ENCODE results near the gene GREB1L.
"Not testable (repeated sequence)": the region's sequence is repeated elsewhere in the genome, so short reads cannot be mapped to it uniquely, and the experiment has no call there.

GREB1L gene

GRCh38 chr18:21281603-21282002 lies 39.6 kb downstream of the GREB1L start:
- Mint-ChIP-seq H3K9me3 (peaks cover 0 to 7% of the 10 kb centered on the region in 2 donors), H3K27ac (no peak overlapping the region), H3K4me3 (no peak overlapping the region), H3K4me1 (no peaks in the 10 kb centered on the region), H3K27me3 (peaks cover 16% of the 10 kb centered on the region)
- DNase-seq (no peak), ATAC-seq (no peak)

- no peaks in the 10 kb centered on the region for H3K9me3 Mint-ChIP-seq
Observed at GRCh38 chr18:21284540-21284939, 42.5 kb downstream of the GREB1L start.

GRCh38 chr18:21289827-21290226 lies 47.8 kb downstream of the GREB1L start:
- Mint-ChIP-seq H3K27me3 (peaks cover 21% of the 10 kb centered on the region), H3K9me3 (no peaks in the 10 kb centered on the region), H3K27ac (no peak overlapping the region), H3K4me3 (no peak overlapping the region), H3K4me1 (no peaks in the 10 kb centered on the region)
- DNase-seq: no peak
- ATAC-seq: no peak

More at GRCh38 chr18:21284540-21284939, 42.5 kb downstream of the GREB1L start:
- H3K4me1 Mint-ChIP-seq: no peaks in the 10 kb centered on the region
- H3K4me3 Mint-ChIP-seq: no peak overlapping the region
- DNase-seq (no peak), ATAC-seq (no peak)
- peaks cover 8% of the 10 kb centered on the region for H3K27me3 Mint-ChIP-seq
- no peak overlapping the region for H3K27ac Mint-ChIP-seq

GRCh38 chr18:21291106-21291505 lies 49.1 kb downstream of the GREB1L start:
- ATAC-seq: no peak
- no peak for DNase-seq

GRCh38 chr18:21293479-21293878 lies 51.4 kb downstream of the GREB1L start:
- Mint-ChIP-seq H3K27me3 (peaks cover 30% of the 10 kb centered on the region), H3K27ac (no peak overlapping the region), H3K4me1 (no peaks in the 10 kb centered on the region), H3K4me3 (no peak overlapping the region), H3K9me3 (no peaks in the 10 kb centered on the region)
- no peak for DNase-seq
- ATAC-seq: no peak

More at GRCh38 chr18:21291106-21291505, 49.1 kb downstream of the GREB1L start:
- Mint-ChIP-seq H3K9me3 (no peaks in the 10 kb centered on the region), H3K4me1 (no peaks in the 10 kb centered on the region), H3K4me3 (no peak overlapping the region), H3K27me3 (peaks cover 21% of the 10 kb centered on the region), H3K27ac (no peak overlapping the region)

- ATAC-seq: no peak
- DNase-seq: no peak
- no peaks in the 10 kb centered on the region for H3K9me3 Mint-ChIP-seq
- H3K27ac Mint-ChIP-seq: no peak overlapping the region
- peaks cover 30% of the 10 kb centered on the region for H3K27me3 Mint-ChIP-seq
- no peaks in the 10 kb centered on the region for H3K4me1 Mint-ChIP-seq
- no peak overlapping the region for H3K4me3 Mint-ChIP-seq
Observed at GRCh38 chr18:21295101-21295500, 53.1 kb downstream of the GREB1L start.

- no peak for DNase-seq
- no peak overlapping the region for H3K4me3 Mint-ChIP-seq
- peaks cover 27% of the 10 kb centered on the region for H3K27me3 Mint-ChIP-seq
- H3K27ac Mint-ChIP-seq: no peak overlapping the region
- H3K9me3 Mint-ChIP-seq: no peaks in the 10 kb centered on the region
- no peak for ATAC-seq
- H3K4me1 Mint-ChIP-seq: no peaks in the 10 kb centered on the region
Observed at GRCh38 chr18:21296045-21296444, 54.0 kb downstream of the GREB1L start.

GRCh38 chr18:21298351-21298750 lies 56.3 kb downstream of the GREB1L start:
- DNase-seq (no peak), ATAC-seq (no peak)
- Mint-ChIP-seq H3K27me3 (peaks cover 9% of the 10 kb centered on the region), H3K4me1 (no peaks in the 10 kb centered on the region), H3K9me3 (no peaks in the 10 kb centered on the region), H3K4me3 (no peak overlapping the region), H3K27ac (no peak overlapping the region)

- DNase-seq (no peak), ATAC-seq (no peak)
- Mint-ChIP-seq H3K4me3 (no peak overlapping the region), H3K4me1 (no peaks in the 10 kb centered on the region), H3K27me3 (peaks cover 9% of the 10 kb centered on the region), H3K27ac (no peak overlapping the region), H3K9me3 (no peaks in the 10 kb centered on the region)
Observed at GRCh38 chr18:21300035-21300907, 58.2 kb downstream of the GREB1L start.

GRCh38 chr18:21300908-21301200 lies 58.8 kb downstream of the GREB1L start:
- Mint-ChIP-seq H3K9me3 (no peaks in the 10 kb centered on the region), H3K27ac (no peak overlapping the region), H3K4me1 (no peaks in the 10 kb centered on the region), H3K27me3 (peaks cover 9% of the 10 kb centered on the region), H3K4me3 (no peak overlapping the region)
- DNase-seq: no peak
- ATAC-seq: no peak

GRCh38 chr18:21303445-21303844 lies 61.4 kb downstream of the GREB1L start:
- H3K27ac Mint-ChIP-seq: no peak overlapping the region
- DNase-seq (no peak), ATAC-seq (no peak)
- H3K9me3 Mint-ChIP-seq: no peaks in the 10 kb centered on the region
- peaks cover under 1% of the 10 kb centered on the region for H3K27me3 Mint-ChIP-seq
- H3K4me3 Mint-ChIP-seq: no peak overlapping the region
- no peaks in the 10 kb centered on the region for H3K4me1 Mint-ChIP-seq

GRCh38 chr18:21303895-21304294 lies 61.9 kb downstream of the GREB1L start:
- ATAC-seq (no peak), DNase-seq (no peak)
- Mint-ChIP-seq H3K4me3 (no peak overlapping the region), H3K4me1 (no peaks in the 10 kb centered on the region), H3K27ac (no peak overlapping the region), H3K27me3 (peaks cover 5% of the 10 kb centered on the region), H3K9me3 (no peaks in the 10 kb centered on the region)

- Mint-ChIP-seq H3K27ac (no peak overlapping the region), H3K4me1 (no peaks in the 10 kb centered on the region), H3K9me3 (no peaks in the 10 kb centered on the region), H3K27me3 (peaks cover 8% of the 10 kb centered on the region), H3K4me3 (no peak overlapping the region)
- no peak for DNase-seq
- no peak for ATAC-seq
Observed at GRCh38 chr18:21305621-21306020, 63.6 kb downstream of the GREB1L start.

GRCh38 chr18:21306368-21306767 lies 64.3 kb downstream of the GREB1L start:
- DNase-seq: no peak
- Mint-ChIP-seq H3K9me3 (no peaks in the 10 kb centered on the region), H3K4me3 (no peak overlapping the region), H3K27ac (no peak overlapping the region), H3K4me1 (no peaks in the 10 kb centered on the region), H3K27me3 (peaks cover 8% of the 10 kb centered on the region)
- ATAC-seq: no peak

GRCh38 chr18:21307578-21307977 lies 65.5 kb downstream of the GREB1L start:
- Mint-ChIP-seq H3K9me3 (no peaks in the 10 kb centered on the region), H3K4me1 (no peaks in the 10 kb centered on the region), H3K27ac (no peak overlapping the region), H3K4me3 (no peak overlapping the region), H3K27me3 (peaks cover 8% of the 10 kb centered on the region)
- DNase-seq: no peak
- ATAC-seq: no peak

- H3K4me3 Mint-ChIP-seq: no peak overlapping the region
- ATAC-seq: no peak
- H3K9me3 Mint-ChIP-seq: no peaks in the 10 kb centered on the region
Observed at GRCh38 chr18:21309248-21309647, 67.2 kb downstream of the GREB1L start.

GRCh38 chr18:21311980-21312379 lies 69.9 kb downstream of the GREB1L start:
- not testable (repeated sequence) for H3K9me3 Mint-ChIP-seq, H3K4me1 Mint-ChIP-seq, DNase-seq, ATAC-seq, H3K27ac Mint-ChIP-seq, H3K4me3 Mint-ChIP-seq
- peaks cover 15% of the 10 kb centered on the region for H3K27me3 Mint-ChIP-seq

More at GRCh38 chr18:21309248-21309647, 67.2 kb downstream of the GREB1L start:
- H3K27me3 Mint-ChIP-seq: peaks cover 13% of the 10 kb centered on the region
- no peaks in the 10 kb centered on the region for H3K4me1 Mint-ChIP-seq
- no peak overlapping the region for H3K27ac Mint-ChIP-seq
- DNase-seq: no peak

All from stimulated activated naive CD8-positive, alpha-beta T cell treated with anti-CD3 and anti-CD28 coated beads, Interleukin-15, amount 100 ng/mL, for 72 hours (primary cell).